Measurements from ENCODE around the gene THYN1. TPM values are rescaled to one million over a fixed set of nuclear protein-coding genes. Genes with fewer than 3 reads are reported as not detected.
A peak's percentile ranks its signal among the peaks of the same experiment; 100 is the strongest.

THYN1 gene
- total RNA-seq, 1 experiment from 2014 or later: 26.0 TPM

- CTCF ChIA-PET: no interaction called here
- TF ChIP-seq CTCF (IDR thresholded peaks at IDR 0.05; ENCODE audit: unreplicated experiment): no peak
- no peaks in the 10 kb centered on the region for H3K4me1 Mint-ChIP-seq (ENCODE audit: low read depth, unreplicated experiment)
- H3K36me3 Mint-ChIP-seq (ENCODE audit: insufficient read depth, unreplicated experiment): no peaks in the 10 kb centered on the region
- peaks cover 97% of the 10 kb centered on the region for H3K27me3 Mint-ChIP-seq (ENCODE audit: unreplicated experiment)
- no TSS peak for BruUV-seq (replicated peaks)
- H3K4me3 Mint-ChIP-seq (ENCODE audit: low read depth, unreplicated experiment): no peak overlapping the region
- no peak overlapping the region for H3K27ac Mint-ChIP-seq (ENCODE audit: unreplicated experiment)
- DNase-seq: no peak
- no peaks in the 10 kb centered on the region for H3K9me3 Mint-ChIP-seq (ENCODE audit: low read depth, unreplicated experiment)
- intact Hi-C loops (cut with micrococcal nuclease; ENCODE audit: unreplicated experiment): no loop called here
These were observed 23.4 kb upstream of the THYN1 start for GRCh38 chr11:134276396-134277182.

- CTCF ChIA-PET: no interaction called here
- Mint-ChIP-seq H3K4me3 (ENCODE audit: low read depth, unreplicated experiment) (no peak within 1 kb of the TSS), H3K4me1 (ENCODE audit: low read depth, unreplicated experiment) (no peaks in the 10 kb centered on the region), H3K27ac (ENCODE audit: unreplicated experiment) (no peak within 1 kb of the TSS), H3K9me3 (ENCODE audit: low read depth, unreplicated experiment) (no peaks in the 10 kb centered on the region), H3K27me3 (ENCODE audit: unreplicated experiment) (peaks cover 98% of the 10 kb centered on the region), H3K36me3 (ENCODE audit: insufficient read depth, unreplicated experiment) (no peaks in the 10 kb centered on the region)
- DNase-seq: no peak
- TF ChIP-seq CTCF (IDR thresholded peaks at IDR 0.05; ENCODE audit: unreplicated experiment): peak; percentile 23
- intact Hi-C loops (cut with micrococcal nuclease; ENCODE audit: unreplicated experiment): no loop called here
- BruUV-seq (replicated peaks): no TSS peak
These were observed 22.6 kb upstream of the THYN1 start, which contains the start of gene GLB1L3 for GRCh38 chr11:134275534-134276395. Gene GLB1L3, plus strand, starts transcription at chr11:134276379. Its CDS starts 362 bp downstream, at chr11:134276741.

- TF ChIP-seq CTCF (IDR thresholded peaks at IDR 0.05; ENCODE audit: unreplicated experiment): no peak
- H3K36me3 Mint-ChIP-seq (ENCODE audit: insufficient read depth, unreplicated experiment): no peaks in the 10 kb centered on the region
- peaks cover 6% of the 10 kb centered on the region for H3K4me1 Mint-ChIP-seq (ENCODE audit: low read depth, unreplicated experiment)
- no TSS peak for BruUV-seq (replicated peaks)
- no peak overlapping the region for H3K4me3 Mint-ChIP-seq (ENCODE audit: low read depth, unreplicated experiment)
- no peak for DNase-seq
- CTCF ChIA-PET: no interaction called here
- no peaks in the 10 kb centered on the region for H3K9me3 Mint-ChIP-seq (ENCODE audit: low read depth, unreplicated experiment)
- H3K27me3 Mint-ChIP-seq (ENCODE audit: unreplicated experiment): peaks cover 98% of the 10 kb centered on the region
- intact Hi-C loops (cut with micrococcal nuclease; ENCODE audit: unreplicated experiment): no loop called here
- no peak overlapping the region for H3K27ac Mint-ChIP-seq (ENCODE audit: unreplicated experiment)
These were observed 22.0 kb upstream of the THYN1 start for GRCh38 chr11:134275188-134275533.

DNA sequence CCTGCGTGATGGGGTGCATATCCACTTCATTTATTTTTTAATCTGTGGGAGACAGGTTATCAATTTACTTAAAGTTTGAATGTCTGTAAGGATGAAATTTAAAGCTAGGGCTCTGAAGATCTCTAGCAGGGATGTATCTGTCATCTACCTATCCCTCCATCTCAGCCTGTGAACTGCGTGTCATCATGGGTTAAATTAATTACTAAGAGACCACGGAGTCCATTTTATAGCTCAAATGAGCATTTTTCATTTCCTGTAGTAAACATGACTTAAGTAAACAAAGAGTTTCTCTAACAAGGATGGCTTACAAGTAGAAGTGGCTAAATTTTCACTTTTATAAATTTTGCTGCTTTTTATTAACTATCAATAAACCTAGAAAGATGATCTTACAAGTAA is 20.2 kb upstream of the THYN1 start:
- CTCF ChIA-PET: interaction anchor here (0.6 kb wide), 1 partner anchor 314 kb away, joined by 3 read pairs; no protein-coding TSS in a partner anchor
- Mint-ChIP-seq H3K36me3 (ENCODE audit: insufficient read depth, unreplicated experiment) (no peaks in the 10 kb centered on the region), H3K4me1 (ENCODE audit: low read depth, unreplicated experiment) (peaks cover 10% of the 10 kb centered on the region), H3K27ac (ENCODE audit: unreplicated experiment) (no peak overlapping the region), H3K27me3 (ENCODE audit: unreplicated experiment) (peaks cover 85% of the 10 kb centered on the region), H3K4me3 (ENCODE audit: low read depth, unreplicated experiment) (no peak overlapping the region), H3K9me3 (ENCODE audit: low read depth, unreplicated experiment) (no peaks in the 10 kb centered on the region)
- TF ChIP-seq CTCF (IDR thresholded peaks at IDR 0.05; ENCODE audit: unreplicated experiment): no peak
- no peak for DNase-seq
- no TSS peak for BruUV-seq (replicated peaks)
- intact Hi-C loops (cut with micrococcal nuclease; ENCODE audit: unreplicated experiment): no loop called here
